Measurements from ENCODE around the gene SDK1.
"Not testable (repeated sequence)": the region's sequence is repeated elsewhere in the genome, so short reads cannot be mapped to it uniquely, and the experiment has no call there.

The SDK1 gene

DNA sequence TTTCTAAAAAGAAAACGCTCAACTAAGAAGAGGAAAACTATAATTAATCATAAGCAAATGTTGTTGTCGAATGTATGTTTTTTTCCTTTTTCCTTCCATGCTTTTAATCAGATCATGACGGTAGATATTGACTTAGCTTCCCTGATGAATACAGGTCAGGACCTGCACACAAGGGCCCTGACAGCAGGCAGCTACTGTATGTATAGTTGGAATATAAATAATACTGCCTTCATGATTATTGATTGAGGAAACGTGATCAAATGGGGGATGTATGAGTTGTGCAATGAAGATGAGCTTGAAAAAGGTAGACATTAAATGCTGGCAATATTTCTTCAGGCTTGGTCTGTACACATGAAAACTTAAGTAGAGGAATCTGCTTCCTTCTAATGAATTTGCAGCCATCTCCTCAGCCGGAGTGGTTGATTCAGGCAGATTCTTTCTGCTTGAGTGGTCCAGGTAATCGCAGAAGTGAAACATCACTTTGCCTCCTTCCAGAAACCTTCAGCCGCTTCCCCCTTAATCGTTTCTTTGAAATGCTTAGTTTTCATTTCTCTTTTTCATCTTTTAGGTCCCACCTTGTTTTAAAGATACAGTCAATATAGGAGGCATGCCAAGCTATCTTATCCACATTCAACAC is 656.5 kb downstream of the SDK1 start:
- no peak for DNase-seq (ENCODE audit: low spot score)

DNA sequence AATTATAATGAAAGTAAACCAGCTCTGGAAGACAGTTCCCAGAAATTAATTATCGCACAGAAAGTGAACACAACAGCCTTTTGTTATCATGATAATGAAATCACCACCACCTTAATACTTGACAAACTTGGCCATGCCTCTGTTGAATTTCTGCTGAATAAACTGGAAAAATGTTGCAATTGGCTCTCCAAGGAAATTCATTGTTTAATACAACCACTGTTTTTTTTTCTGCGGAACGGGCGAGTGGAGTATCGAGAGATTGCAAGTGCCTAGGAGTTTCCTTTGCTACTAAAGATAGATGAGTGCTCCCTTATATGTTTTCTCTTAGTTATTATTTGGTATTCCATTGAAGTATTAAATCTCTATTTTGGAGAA is 657.0 kb downstream of the SDK1 start:
- no peak for DNase-seq (ENCODE audit: low spot score)

GRCh38 chr7:3959364-3959763 is 658.3 kb downstream of the SDK1 start:
- peak; percentile 7 for DNase-seq (ENCODE audit: low spot score)

- DNase-seq (ENCODE audit: low spot score) = no peak
These were observed 659.2 kb downstream of the SDK1 start for GRCh38 chr7:3960050-3960763.

GRCh38 chr7:3960942-3961341 is 659.9 kb downstream of the SDK1 start:
- DNase-seq (ENCODE audit: low spot score) = no peak

DNA sequence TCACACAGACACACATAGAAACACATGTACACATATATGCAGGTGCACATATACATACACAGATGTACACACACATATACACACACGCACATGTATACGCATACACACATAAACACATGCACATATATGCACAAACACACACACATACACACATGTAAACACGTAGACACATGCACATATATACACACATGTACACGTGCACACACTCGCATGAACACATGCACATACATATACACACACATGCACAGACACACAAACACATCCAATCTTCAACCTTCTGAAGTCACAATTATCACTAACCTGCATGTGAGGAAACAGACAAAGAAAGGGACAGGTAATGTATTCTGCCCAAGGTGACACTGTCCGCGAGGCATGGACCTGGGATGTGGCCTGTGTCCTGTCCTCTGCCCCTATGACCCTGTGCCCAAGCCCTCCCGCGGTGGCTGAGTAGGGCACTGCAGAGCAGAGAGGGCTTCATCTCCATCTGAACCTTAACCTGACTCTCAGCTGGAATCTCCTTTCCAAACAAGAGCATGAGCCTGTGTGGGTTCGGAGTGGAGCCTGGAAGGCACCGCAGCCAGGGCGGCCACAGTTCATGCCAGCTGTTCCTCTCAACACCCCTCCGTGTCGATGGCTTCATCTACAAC is 660.9 kb downstream of the SDK1 start:
- DNase-seq (ENCODE audit: low spot score) = no peak

DNA sequence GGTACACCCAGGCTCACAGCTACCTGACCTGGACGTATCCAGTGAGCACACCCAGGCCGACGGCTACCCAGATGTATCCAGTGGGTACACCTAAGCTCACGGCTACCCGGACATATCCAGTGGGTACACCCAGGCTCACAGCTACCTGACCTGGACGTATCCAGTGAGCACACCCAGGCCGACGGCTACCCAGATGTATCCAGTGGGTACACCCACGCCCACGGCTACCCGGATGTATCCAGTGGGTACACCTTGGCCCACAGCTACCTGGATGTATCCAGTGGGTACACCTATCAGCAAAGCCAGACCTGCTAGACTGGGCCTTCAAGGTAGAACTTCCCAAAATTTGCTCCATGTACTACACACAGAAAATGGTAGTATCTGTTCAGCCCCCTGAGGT is 662.7 kb downstream of the SDK1 start:
- DNase-seq (ENCODE audit: low spot score) = not testable (repeated sequence)

GRCh38 chr7:3964980-3965606 is 664.0 kb downstream of the SDK1 start:
- DNase-seq (ENCODE audit: low spot score) = no peak

DNA sequence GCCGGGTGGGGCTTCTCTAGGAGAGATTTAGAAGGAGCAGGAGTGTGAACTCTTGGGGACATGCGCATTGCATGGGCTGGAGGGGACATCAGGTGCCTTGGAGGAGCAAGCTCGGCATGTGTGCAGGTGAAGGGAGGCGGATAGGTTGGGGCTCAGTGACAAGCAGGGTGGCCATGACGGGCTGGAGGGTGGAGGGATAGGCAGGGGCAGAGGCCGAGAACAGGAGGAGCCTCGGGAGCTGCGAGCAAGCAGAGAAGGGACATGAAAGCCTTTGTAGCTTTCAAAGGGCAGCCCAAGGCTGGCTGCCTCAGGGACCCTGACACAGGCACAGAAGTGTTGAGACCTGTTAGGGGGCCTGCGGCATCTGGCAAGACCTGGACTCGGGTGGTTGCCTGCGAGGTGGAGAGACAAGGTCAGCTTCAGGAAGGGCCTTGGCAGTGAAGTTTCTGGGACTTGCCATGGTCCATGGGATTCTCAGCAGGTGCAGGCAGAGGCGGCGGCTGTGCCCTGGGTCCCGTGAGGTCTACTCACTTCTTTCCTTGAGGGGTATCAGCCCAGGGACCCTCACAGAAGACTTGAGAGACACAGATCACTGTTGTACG is 664.8 kb downstream of the SDK1 start:
- no peak for DNase-seq (ENCODE audit: low spot score)

GRCh38 chr7:3968234-3968633 is 667.2 kb downstream of the SDK1 start:
- DNase-seq (ENCODE audit: low spot score) = no peak

DNA sequence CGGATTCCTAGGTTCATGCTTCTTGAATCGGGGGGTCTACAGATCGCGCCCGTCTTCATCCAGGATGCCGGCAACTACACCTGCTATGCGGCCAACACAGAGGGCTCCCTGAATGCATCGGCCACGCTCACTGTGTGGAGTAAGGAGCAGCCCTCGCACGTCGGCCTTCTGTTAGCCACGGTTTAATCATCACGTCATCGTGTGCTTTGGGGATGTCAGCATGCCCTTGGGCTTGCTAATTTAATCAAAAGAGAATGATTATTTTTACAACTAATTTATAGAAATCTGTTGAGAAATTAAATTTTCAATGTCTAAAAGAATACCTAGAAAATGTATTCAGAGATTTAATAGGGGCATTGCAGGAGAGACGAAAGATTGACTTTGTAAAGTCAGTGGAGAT is 668.2 kb downstream of the SDK1 start:
- no peak for DNase-seq (ENCODE audit: low spot score)

GRCh38 chr7:3971323-3971722 is 670.3 kb downstream of the SDK1 start:
- no peak for DNase-seq (ENCODE audit: low spot score)

DNA sequence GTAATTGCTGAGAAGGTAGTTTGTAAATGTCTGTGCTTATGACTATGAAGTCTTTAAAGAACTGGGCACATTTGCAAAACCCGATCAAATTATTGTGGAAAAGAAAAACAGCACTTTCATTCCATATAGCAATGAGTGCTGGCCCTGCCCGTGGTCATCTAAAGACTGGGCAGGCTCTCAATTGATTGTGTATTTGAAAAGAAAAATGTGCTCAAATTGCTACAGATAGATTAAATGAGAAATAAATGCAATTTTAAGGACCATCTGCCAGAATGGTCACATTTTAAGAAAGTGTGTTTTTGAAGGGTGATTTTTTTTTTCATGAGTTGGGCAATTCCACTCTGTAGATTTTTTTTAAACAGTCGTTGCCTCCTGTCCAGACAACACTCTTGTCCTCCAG is 672.2 kb downstream of the SDK1 start:
- DNase-seq (ENCODE audit: low spot score) = no peak

GRCh38 chr7:3974329-3974728 is 673.3 kb downstream of the SDK1 start:
- no peak for DNase-seq (ENCODE audit: low spot score)

DNA sequence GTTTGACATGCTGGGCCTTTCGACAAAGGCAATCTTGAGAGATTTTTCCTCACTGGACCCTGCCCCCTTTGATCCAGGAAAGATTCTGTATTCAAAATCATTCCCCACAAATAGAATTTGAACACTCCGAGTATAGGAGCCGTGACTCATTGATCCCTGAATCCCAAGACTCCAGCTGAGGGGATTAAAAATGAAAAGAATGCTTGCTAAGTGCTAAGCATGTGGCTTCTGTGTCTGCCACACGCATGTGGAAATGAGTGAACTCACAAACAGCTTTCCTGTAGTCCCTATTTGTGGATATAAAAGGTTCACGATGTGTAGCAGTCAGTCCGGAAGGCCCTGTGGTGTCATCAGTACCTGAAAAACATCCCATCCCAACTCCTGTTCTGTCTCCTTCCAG is 674.3 kb downstream of the SDK1 start:
- DNase-seq (ENCODE audit: low spot score) = no peak

- DNase-seq (ENCODE audit: low spot score) = no peak
These were observed 676.3 kb downstream of the SDK1 start for GRCh38 chr7:3977391-3977790.

GRCh38 chr7:3978839-3979238 is 677.8 kb downstream of the SDK1 start:
- no peak for DNase-seq (ENCODE audit: low spot score)

GRCh38 chr7:3979611-3980299 is 678.7 kb downstream of the SDK1 start:
- no peak for DNase-seq (ENCODE audit: low spot score)

GRCh38 chr7:3980300-3980643 is 679.2 kb downstream of the SDK1 start:
- no peak for DNase-seq (ENCODE audit: low spot score)

- DNase-seq (ENCODE audit: low spot score) = peak; percentile 17
These were observed 680.2 kb downstream of the SDK1 start for GRCh38 chr7:3981281-3981680.

- no peak for DNase-seq (ENCODE audit: low spot score)
These were observed 683.4 kb downstream of the SDK1 start for GRCh38 chr7:3984456-3984855.

- DNase-seq (ENCODE audit: low spot score) = no peak
These were observed 685.9 kb downstream of the SDK1 start for GRCh38 chr7:3986927-3987326.

All from globus pallidus (tissue), 1 donor.